Adrenal gland (tissue), 5 donors: ENCODE measurements around the gene CBR3.

Experiments
- POLR2A ChIP-seq, 2 donors: fragments of 450-650 bp; IDR thresholded peaks; one replicate each; pipeline ENCODE4 v1.6.1; 2017; ENCODE audit warnings: antibody characterized with exemption in 2 of 2, mild to moderate bottlenecking in 2 of 2, moderate library complexity in 1 of 2
- TF ChIP-seq, protein P1 (sequence below), 6 experiments: fragments of 450-650 bp in 4 of 6; fragments of 200-600 bp in 2 of 6; sonication (generic) in 1 of 6; IDR thresholded peaks; 1 replicate in 5 of 6; 2 replicates in 1 of 6; pipeline versions ENCODE4 v1.5.1 to v1.8.0; 2016 to 2021; ENCODE audit warnings: antibody characterized with exemption in 6 of 6, mild to moderate bottlenecking in 2 of 6, moderate library complexity in 1 of 6
- donor health status: DM: no; HTN: no; CAD: no.

DNA sequence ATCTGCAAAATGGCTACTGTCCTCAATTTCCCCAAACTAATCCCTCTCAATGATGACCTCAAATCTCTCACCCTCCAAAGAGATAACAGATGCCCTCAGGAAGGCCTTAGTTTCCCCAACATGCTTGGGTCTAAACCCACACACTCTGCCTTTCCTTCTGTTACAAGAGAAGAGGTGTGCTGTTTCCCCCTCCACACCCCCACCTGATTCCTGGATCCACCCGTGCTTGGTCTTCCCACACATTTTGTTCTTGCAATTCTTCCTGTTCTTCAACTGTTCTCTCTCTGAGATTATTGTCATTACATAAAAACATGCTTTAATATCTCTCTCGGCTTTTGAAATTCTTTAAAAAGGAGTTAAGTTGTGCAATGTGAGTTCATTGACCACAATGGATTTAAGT lies 5.7 kb upstream of the CBR3 start:
- no peak for TF ChIP-seq POLR2A (IDR thresholded peaks at IDR 0.05)
- TF ChIP-seq, protein P1, sequence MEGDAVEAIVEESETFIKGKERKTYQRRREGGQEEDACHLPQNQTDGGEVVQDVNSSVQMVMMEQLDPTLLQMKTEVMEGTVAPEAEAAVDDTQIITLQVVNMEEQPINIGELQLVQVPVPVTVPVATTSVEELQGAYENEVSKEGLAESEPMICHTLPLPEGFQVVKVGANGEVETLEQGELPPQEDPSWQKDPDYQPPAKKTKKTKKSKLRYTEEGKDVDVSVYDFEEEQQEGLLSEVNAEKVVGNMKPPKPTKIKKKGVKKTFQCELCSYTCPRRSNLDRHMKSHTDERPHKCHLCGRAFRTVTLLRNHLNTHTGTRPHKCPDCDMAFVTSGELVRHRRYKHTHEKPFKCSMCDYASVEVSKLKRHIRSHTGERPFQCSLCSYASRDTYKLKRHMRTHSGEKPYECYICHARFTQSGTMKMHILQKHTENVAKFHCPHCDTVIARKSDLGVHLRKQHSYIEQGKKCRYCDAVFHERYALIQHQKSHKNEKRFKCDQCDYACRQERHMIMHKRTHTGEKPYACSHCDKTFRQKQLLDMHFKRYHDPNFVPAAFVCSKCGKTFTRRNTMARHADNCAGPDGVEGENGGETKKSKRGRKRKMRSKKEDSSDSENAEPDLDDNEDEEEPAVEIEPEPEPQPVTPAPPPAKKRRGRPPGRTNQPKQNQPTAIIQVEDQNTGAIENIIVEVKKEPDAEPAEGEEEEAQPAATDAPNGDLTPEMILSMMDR (IDR thresholded peaks at IDR 0.05) = no peak
